Measurements from ENCODE around the gene AATK.
A peak's percentile ranks its signal among the peaks of the same experiment; 100 is the strongest.

The AATK gene

GRCh38 chr17:81106716-81107115 is 59.3 kb downstream of the AATK start:
- no peak for DNase-seq

GRCh38 chr17:81103379-81103778 is 62.6 kb downstream of the AATK start:
- no peak for DNase-seq

GRCh38 chr17:81102869-81103268 is 63.2 kb downstream of the AATK start:
- no peak for DNase-seq

GRCh38 chr17:81102352-81102751 is 63.7 kb downstream of the AATK start:
- no peak for DNase-seq

DNA sequence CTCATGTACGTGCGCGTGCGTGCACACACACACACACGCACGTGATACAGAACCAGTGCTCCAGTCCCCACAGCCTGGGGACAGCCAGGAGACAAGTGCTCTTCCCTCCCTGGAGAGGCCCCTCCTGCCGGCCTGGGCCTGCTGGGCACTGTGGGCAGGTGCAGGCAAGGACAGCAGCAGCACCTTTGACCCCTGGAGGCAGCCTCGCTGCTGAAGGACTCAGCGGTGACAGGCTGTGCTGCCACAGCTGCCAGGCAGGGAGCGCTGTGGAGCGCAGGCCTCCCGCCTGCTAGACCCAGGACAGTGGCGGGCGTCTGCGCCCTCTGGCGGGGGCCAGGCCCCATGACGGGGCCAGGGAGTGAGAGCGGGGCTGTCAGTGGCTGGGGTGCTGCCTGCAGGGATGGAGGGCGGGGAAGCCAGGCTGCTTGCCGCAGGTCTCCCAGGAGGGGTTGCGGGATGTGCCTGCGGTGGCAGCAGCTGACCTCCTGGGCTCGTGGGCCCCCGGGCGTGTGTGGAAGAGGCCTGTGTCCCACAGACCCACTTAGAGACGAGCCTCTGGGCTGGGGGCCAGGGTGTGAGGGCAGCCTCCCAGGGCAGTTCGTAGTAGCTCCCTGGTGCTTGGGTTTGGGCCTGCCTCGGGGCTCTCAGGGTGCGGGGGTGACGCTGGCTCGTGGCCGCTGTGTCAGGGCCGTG is 64.3 kb downstream of the AATK start:
- DNase-seq: peak; percentile 88

GRCh38 chr17:81100668-81101067 is 65.4 kb downstream of the AATK start:
- no peak for DNase-seq

DNA sequence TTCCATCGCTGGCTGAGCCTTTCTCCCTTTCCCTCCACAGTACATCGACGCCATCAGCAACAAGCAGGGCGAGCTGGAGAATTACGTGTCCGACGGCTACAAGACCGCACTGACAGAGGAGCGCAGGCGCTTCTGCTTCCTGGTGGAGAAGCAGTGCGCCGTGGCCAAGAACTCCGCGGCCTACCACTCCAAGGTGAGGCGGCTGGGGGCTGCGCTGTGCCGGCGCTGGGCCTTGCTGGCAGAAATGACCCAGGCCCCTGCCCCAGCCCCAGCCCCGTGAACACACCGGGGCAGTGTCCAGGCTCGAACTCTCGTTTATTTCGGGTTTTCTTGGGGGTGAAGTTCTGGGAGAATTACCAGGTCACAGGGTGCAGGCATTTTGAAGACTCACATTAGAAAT is 66.1 kb downstream of the AATK start:
- DNase-seq: no peak

DNA sequence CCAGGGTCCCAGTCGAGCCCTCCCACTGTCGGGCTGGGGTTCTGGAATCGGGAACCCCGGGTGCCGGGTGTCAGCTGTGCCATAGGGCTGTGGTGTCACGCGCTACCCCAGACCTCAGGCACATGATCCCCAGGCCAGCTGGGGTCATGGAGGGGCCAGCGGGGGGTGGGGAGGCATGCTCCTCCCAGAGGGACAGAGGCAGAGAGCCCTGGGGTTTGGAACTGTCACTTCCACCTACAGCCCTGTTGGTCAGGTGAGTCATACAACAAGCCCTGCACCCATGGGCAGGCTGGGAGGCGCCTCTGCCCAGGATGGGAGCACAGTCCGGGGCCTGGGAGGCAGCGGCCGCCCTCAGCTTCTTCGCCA is 68.1 kb downstream of the AATK start:
- no peak for DNase-seq

DNA sequence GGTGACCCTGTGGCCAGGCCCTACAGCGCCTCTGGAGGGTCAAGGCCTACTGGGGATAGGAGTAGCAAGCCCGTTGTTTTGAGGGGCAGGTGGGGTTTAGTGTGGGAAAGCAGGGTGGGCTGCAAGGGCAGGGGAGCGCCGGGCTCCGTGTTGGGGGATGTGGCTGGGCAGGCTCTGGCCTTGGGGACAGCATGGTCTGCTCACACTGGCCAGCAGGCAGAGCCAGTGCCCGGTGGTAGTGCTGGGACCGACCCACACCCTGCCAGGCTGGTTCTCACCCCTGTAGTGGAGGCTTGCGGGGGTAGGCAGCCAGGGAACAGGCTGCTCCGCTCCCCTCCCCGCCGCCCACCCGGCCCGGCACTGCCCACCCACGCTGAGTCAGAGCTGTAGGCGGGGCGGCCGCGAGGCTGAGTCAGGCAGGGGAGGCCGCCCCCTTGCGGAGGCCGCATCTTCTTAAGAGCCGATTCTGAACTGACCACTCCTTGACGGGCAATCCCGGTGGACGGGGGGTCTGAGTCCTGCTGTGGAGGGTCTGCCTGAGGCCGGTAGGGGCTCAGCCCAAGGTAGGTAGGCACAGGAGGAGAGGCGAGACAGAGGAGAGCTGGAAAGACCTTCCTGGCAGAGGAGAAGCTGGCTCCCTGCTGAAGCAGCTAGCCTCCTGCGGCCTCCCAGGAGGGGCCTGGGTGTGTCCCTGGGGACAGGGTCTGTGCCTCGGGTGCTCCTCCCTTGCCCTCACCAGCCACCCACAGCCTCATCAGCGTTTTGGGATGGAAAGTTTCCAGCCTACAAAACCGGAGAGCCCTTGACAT is 68.7 kb downstream of the AATK start:
- DNase-seq: peak; percentile 65

DNA sequence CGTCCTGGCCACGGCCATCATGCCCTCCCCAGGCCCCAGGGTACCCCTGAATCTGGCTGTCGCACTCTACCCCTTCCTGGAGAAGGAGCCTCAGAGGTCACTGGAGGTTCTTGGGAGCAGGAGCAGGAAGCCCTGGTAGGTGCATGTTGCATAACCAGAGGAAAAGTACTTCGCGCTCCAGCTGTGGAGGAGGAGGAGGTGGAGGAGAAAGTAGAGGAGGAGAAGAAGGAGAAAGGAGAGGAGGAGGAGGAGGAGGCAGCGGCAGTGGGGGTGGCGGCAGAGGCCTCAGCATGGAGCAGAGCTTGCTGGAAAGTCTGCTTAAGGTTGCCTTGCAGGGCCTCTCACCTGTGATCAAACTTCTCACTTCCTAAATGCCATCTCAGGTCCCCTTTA is 69.3 kb downstream of the AATK start:
- no peak for DNase-seq

DNA sequence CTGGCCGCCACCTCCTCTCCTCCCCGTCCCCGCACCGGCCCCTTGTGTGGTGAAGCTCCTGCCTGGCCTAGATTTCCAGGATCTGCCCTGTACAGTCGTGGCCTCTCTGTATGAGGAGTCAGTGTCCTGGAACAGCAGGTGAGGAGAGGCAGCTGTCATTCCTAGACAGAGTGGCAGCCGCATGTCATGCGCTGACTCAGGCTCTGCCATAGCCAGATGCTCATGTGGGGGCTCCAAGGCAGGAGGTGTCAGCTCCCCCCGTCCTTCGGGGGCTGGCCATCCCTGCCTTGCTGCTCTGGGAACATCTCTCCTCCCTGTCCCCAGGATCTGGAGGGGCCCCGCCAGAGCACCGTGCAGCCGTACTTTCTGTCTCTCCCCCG is 70.6 kb downstream of the AATK start:
- no peak for DNase-seq

DNA sequence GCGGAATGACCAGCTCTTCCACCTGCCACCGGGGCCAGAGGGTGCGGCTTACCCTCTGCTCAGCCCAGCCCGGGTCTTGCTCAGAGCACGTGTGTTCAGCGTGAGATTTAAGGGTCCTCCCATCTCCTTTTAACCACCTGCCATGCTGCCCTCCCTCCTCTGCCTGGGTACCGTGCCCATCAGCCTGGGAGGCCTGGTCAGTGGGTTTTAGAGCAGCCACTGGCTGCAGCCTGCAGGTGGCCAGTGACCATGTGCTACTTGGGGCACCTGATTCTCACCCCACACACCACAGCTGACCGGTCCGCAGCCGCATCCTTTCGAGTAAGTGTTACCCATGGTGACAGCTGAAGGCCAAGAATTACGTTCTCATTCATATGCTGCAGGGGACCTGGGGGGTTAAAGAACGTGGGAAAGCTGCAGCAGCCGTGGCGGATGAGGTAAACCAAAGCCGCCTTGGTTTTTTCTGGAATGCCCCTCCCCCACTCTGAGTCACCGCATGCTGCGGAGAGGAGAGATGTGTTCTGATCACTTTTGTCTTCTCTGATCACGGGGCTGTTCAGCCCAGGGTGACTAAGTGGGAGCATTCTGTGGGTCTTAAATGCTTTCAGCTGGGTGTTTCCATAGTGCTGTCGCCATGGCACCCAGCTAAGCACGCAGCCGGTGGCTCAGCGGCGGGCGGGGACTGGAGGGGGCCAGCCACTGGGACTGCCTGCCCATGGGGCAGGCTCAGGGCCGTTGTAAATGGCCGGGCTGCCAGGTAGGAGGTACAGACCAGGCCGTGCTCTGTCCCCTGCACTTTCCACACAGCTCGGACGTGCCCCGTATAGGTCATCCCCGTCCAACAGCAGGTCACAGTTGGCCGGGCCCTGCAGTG is 71.3 kb downstream of the AATK start:
- DNase-seq: peak; percentile 79

DNA sequence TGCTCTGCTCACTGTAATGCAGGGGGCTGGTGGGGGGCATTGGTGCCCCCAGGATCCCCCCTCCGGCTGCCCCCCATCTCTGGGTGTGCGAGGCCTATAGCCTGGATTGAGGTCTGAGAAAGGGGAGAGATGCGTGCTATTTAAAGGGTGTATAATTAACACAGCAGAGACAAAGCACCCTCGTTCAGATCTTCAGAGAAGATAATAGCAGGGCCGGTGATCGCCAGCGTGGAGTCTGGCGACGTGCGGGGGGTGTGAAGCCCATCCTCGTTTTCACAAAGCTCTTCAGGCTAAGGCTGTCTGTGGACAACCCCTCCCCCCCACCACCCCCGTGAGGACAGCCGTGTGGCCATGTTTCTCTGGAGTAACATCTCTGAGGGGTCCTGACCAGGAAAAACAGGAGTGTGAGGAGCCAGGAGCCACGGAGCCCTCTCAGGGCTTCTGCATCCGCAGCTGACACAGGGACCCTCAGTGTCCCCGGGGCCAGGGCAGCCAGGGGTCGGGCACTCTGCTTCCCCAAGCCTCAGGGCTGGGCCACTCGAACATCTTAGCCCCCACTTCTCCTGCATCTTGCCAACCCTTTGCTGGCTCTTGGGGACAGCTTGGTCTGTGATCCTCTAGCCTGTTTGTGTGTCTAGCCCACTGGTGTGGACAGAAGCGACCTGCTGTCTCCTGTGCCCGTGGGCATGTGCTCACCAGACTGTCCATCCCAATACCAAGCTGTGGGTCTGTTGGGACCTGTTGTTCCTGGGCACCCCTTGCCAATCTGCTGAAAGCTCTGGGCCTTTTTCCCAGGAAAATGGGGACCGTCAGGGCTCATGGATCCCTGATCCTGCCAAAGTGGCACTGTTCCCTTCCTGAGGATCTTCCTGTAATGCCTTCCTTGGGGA is 72.2 kb downstream of the AATK start:
- DNase-seq: no peak

DNA sequence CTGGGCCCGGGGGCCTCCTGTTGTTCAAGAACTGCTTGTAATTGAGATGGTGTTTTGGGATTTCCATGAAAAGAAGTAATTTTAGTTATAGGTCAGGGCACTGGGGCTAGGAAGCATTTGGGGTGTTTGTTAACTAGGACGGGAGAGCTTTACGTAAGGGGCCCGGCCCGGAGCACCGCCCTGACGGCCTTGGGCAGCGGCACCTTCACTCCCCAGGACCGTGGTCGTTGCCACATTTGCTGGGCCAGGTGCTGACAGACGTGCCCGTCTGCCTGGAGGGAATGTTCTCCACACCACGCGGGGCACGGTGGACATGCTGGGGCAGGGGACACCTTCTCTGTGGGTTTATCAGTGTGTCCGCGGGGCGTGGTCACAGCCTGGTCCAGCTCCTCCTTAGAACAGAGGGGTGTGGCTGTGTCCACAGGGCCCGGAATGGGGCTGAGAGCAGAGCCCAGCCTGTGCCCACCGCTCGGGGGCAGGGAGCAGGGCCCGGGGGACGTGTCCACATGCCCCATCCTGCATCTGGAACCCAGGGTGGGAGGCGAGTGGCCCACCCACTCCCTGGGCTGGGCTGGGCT is 73.4 kb downstream of the AATK start:
- no peak for DNase-seq

- no peak for DNase-seq
Observed at GRCh38 chr17:81091774-81092517, 74.1 kb downstream of the AATK start.

- DNase-seq: no peak
Observed at GRCh38 chr17:81091154-81091553, 74.9 kb downstream of the AATK start.

- peak; percentile 25 for DNase-seq
Observed at GRCh38 chr17:81090361-81091136, 75.5 kb downstream of the AATK start.

- no peak for DNase-seq
Observed at GRCh38 chr17:81086789-81087551, 79.1 kb downstream of the AATK start.

GRCh38 chr17:81085420-81085911 is 80.6 kb downstream of the AATK start:
- DNase-seq: no peak
